Measurements from ENCODE around the gene POFUT2.

- TF ChIP-seq ISL1 (CRISPR knock-in tag; IDR thresholded peaks at IDR 0.05): no peak
- no peak for TF ChIP-seq ZNF70 (CRISPR knock-in tag; IDR thresholded peaks at IDR 0.05)
- no peak for TF ChIP-seq TCF4 (CRISPR knock-in tag; IDR thresholded peaks at IDR 0.05; ENCODE audit: borderline replicate concordance)
These were observed 2.2 kb upstream of the POFUT2 start for GRCh38 chr21:45289655-45290515.
